Hematopoietic multipotent progenitor cell treated with erythropoietin and hydrocortisone succinate and interleukin-3 and kit ligand, for 15 days (in vitro differentiated cells): ENCODE results near the gene NOS3.
"Not testable (repeated sequence)": the region's sequence is repeated elsewhere in the genome, so short reads cannot be mapped to it uniquely, and the experiment has no call there.

Source experiments
- DNase-seq: peaks from one replicate; pipeline ENCODE4 v3.0.0-alpha.2; 2015; ENCODE audit warnings: low spot score

NOS3 gene

GRCh38 chr7:151038951-151039849 is 48.4 kb downstream of the NOS3 start:
- DNase-seq, result peak; percentile 91

- DNase-seq, result no peak
Observed at GRCh38 chr7:151039850-151040548, 49.2 kb downstream of the NOS3 start.

- DNase-seq, result no peak
Observed at GRCh38 chr7:151040616-151041375, 50.0 kb downstream of the NOS3 start.

GRCh38 chr7:151043449-151043848 is 52.6 kb downstream of the NOS3 start:
- DNase-seq, result not testable (repeated sequence)

- DNase-seq, result no peak
Observed at GRCh38 chr7:151043959-151044358, 53.1 kb downstream of the NOS3 start.

- DNase-seq, result no peak
Observed at GRCh38 chr7:151045262-151045661, 54.4 kb downstream of the NOS3 start.

- DNase-seq, result no peak
Observed at GRCh38 chr7:151045967-151046366, 55.1 kb downstream of the NOS3 start.

GRCh38 chr7:151046603-151047573 is 56.1 kb downstream of the NOS3 start:
- DNase-seq, result no peak

- no peak for DNase-seq
Observed at GRCh38 chr7:151047976-151048815, 57.4 kb downstream of the NOS3 start, which contains the start of gene ASIC3. ASIC3 (plus strand) TSS chr7:151048531; CDS start chr7:151048886, 355 bp downstream.

- no peak for DNase-seq
Observed at GRCh38 chr7:151048911-151049463, 58.2 kb downstream of the NOS3 start.

GRCh38 chr7:151051108-151051507 is 60.3 kb downstream of the NOS3 start:
- no peak for DNase-seq

GRCh38 chr7:151053096-151053495 is 62.3 kb downstream of the NOS3 start:
- DNase-seq, result no peak

- no peak for DNase-seq
Observed at GRCh38 chr7:151053751-151054150, 62.9 kb downstream of the NOS3 start.

- DNase-seq, result no peak
Observed at GRCh38 chr7:151056283-151056665, 65.5 kb downstream of the NOS3 start.

GRCh38 chr7:151056666-151057505 is 66.1 kb downstream of the NOS3 start:
- no peak for DNase-seq

GRCh38 chr7:151057506-151057988 is 66.7 kb downstream of the NOS3 start, which contains the start of gene CDK5:
CDK5 (minus strand) TSS chr7:151057897; CDS start chr7:151057848, 49 bp downstream.
- DNase-seq, result no peak

- peak; percentile 98 for DNase-seq
Observed at GRCh38 chr7:151057989-151058780, 67.4 kb downstream of the NOS3 start.
